DMS79 (cell line): ENCODE measurements around the gene ZNF365.

Experiments used
- DNase-seq: peaks from one replicate; lab custom pipeline; 2025; lab: John Stamatoyannopoulos, UW

ZNF365 gene

DNA sequence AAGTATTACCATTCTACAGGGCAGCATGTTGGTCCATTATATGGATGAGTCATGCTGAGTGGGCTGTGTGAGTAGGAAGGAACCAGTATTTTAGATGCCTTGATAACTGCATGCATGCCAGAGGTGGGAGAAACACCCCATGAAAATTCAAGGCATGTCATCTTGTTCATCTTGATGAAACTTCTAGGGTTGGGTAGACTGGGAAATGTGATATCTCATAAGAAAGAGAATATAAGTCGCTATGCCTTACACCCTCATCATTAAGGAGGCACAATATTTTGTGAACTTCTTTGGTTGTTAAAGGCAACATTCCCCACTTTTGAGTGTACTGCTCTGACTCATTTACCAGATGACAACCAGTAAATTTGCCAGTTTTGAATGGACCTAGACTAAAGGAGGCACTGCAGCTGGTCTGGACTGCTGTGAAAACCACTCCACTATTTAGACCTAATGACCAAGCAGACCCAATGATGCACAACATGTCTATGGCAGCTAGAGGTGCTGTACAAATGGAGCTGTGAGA is 48.0 kb downstream of the ZNF365 start:
- DNase-seq, result no peak

DNA sequence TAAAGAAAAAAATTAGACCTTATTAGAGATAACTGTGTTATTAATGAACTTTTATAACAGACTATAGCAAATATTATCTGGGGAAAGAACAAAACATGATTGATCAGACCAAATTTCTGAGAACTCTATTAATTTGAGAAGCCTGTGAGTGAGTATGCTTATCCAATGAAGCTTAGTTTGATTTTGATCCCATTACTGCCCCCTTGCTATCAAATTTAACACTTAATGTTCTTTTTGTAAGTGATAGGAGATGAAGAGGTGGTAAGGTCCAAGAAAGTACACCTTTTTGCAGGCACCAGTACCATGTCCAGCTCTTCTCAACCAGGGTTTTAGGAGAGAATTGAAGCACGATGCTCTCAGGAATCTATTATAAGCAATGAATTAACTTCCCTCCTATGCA is 49.9 kb downstream of the ZNF365 start:
- DNase-seq, result no peak

GRCh38 chr10:62426086-62426485 is 51.9 kb downstream of the ZNF365 start:
- DNase-seq, result no peak

- DNase-seq, result no peak
Measured at GRCh38 chr10:62426600-62426999, 52.4 kb downstream of the ZNF365 start.

- no peak for DNase-seq
Measured at GRCh38 chr10:62430881-62431280, 56.7 kb downstream of the ZNF365 start.

GRCh38 chr10:62433181-62433692 is 59.1 kb downstream of the ZNF365 start:
- no peak for DNase-seq

DNA sequence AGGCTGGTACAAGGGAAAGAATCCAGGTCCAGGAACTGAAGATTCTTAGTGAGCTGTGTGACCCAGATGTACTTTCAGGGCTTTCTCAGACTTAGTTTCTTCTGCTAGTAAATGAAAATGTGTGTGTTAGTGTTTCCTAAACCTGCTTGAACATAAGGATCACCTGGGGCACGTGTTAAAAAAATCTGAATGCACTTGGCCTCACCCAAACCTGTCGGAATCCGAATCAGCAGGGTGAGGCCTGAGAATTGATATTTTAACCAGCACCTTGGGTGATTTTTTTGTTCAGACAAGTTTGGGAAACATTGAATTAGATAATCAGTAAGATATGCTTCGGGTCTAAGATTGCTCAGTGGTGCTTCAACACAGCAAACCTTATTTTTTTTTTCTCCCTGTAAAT is 59.7 kb downstream of the ZNF365 start:
- DNase-seq, result no peak

- DNase-seq, result no peak
Measured at GRCh38 chr10:62437696-62438095, 63.5 kb downstream of the ZNF365 start.

GRCh38 chr10:62442006-62442405 is 67.8 kb downstream of the ZNF365 start:
- DNase-seq, result no peak

DNA sequence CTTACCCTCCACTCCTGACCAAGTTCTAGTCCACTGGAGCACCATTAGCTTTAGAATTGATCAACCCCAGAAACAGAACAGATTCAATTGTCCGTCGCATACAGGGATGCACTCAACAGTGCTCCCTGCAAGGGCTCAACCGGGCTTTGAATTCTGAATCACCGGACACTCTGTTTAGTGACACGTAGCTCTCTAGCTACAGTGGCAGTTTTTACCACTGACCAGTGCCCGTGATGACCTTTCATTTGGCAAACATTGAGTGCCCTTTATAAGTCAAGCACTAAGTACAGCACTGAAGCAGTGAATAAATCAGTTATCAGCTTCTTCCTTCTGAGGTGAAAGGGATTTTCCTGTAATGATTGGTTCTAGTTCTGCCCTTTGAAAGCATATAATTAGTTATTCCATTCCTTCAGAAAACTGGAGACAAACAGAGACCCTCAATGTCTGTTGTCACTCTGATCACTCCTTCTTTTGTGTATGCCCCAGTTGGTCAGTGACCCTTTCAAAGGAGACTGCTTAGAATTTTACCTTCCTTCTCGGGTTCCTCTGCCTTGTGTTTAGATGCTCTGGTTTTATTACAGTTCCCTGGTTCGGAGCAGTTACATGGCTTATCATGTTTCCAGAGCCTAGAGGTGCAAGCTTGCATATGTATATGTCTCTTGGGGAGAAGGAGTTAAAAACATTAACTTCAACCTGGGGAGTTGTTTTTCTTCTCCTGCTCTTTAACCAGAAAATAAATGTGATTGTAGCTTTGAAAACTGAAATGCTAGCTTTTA is 68.9 kb downstream of the ZNF365 start:
- no peak for DNase-seq

GRCh38 chr10:62443866-62444265 is 69.7 kb downstream of the ZNF365 start:
- DNase-seq, result no peak

DNA sequence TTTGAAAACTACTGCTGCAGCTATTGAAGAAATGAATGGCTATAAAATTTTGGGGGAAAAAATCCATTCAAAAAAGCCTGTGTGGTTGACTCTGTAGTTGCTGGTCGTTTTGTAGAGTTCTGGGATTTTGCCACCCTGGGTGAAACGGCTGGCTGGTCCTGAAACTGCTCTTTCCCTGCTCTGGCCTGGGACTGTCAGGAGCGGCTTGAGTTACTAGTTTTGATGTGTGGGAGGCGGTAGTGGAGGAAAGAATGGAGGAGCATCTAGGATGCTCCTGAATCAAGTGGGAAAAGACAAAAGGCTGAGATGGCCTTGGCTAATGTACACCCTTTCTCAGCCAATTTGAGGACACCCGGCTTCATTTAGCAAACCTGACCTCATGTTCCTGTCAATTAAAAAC is 72.5 kb downstream of the ZNF365 start:
- no peak for DNase-seq

- DNase-seq, result no peak
Measured at GRCh38 chr10:62450912-62451610, 76.9 kb downstream of the ZNF365 start.

GRCh38 chr10:62451611-62451975 is 77.4 kb downstream of the ZNF365 start:
- no peak for DNase-seq
